H1 (cell line): ENCODE data around the gene WIPF3.
A peak's percentile ranks its signal among the peaks of the same experiment; 100 is the strongest.

Source experiments
- CBX8 ChIP-seq: fragments of 300-800, 300-1000 bp; sonication (generic); IDR thresholded peaks from 2 replicates; pipeline ENCODE4 v1.7.1; 2016; ENCODE audit warnings: low read depth, low read length, borderline replicate concordance
- SIN3A ChIP-seq, 2 experiments: IDR thresholded peaks in 1 of 2; conservative IDR thresholded peaks in 1 of 2; 2 replicates each; pipeline ENCODE4 v1.6.1; 2011 to 2012; ENCODE audit warnings: low read length in 2 of 2, improper control_type of control experiment in 1 of 2, low read depth in 1 of 2, mild to moderate bottlenecking in 1 of 2

- TF ChIP-seq CBX8, result no peak
- TF ChIP-seq SIN3A (conservative IDR thresholded peaks at IDR 0.05 in 1 of 2, IDR thresholded peaks at IDR 0.05 in 1 of 2; ENCODE audit: low read depth in 1 of 2, low read length in 2 of 2), result peak; percentile 43 to 45; a peak in 2 of 4 replicates
Measured at GRCh38 chr7:29883462-29884398, 77.4 kb downstream of the WIPF3 start.
